ENCODE measurements around the gene PHACTR2.
A peak's percentile ranks its signal among the peaks of the same experiment; 100 is the strongest.

The PHACTR2 gene

GRCh38 chr6:143743301-143744166 lies 65.8 kb downstream of the PHACTR2 start:
- DNase-seq: peak; percentile 12 to 38

- DNase-seq: peak in 1 of 2 experiments; percentile 19
Observed at GRCh38 chr6:143744551-143745165, 66.9 kb downstream of the PHACTR2 start.

- peak; percentile 30 to 52 for DNase-seq
Observed at GRCh38 chr6:143745166-143746133, 67.7 kb downstream of the PHACTR2 start.

GRCh38 chr6:143746202-143747119 lies 68.7 kb downstream of the PHACTR2 start:
- DNase-seq: no peak

GRCh38 chr6:143747347-143747842 lies 69.6 kb downstream of the PHACTR2 start:
- no peak for DNase-seq

GRCh38 chr6:143749891-143750290 lies 72.1 kb downstream of the PHACTR2 start:
- DNase-seq: no peak

- no peak for DNase-seq
Observed at GRCh38 chr6:143750877-143751276, 73.1 kb downstream of the PHACTR2 start.

GRCh38 chr6:143752459-143752858 lies 74.7 kb downstream of the PHACTR2 start:
- DNase-seq: no peak

- DNase-seq: no peak
Observed at GRCh38 chr6:143753678-143754077, 75.9 kb downstream of the PHACTR2 start.

- DNase-seq: no peak
Observed at GRCh38 chr6:143754204-143754603, 76.4 kb downstream of the PHACTR2 start.

- DNase-seq: no peak
Observed at GRCh38 chr6:143755301-143755744, 77.6 kb downstream of the PHACTR2 start.

- DNase-seq: no peak
Observed at GRCh38 chr6:143757346-143757832, 79.6 kb downstream of the PHACTR2 start.

- no peak for DNase-seq
Observed at GRCh38 chr6:143758551-143758950, 80.8 kb downstream of the PHACTR2 start.

- no peak for DNase-seq
Observed at GRCh38 chr6:143759666-143760065, 81.9 kb downstream of the PHACTR2 start.

- DNase-seq: no peak
Observed at GRCh38 chr6:143761074-143761473, 83.3 kb downstream of the PHACTR2 start.

- no peak for DNase-seq
Observed at GRCh38 chr6:143762126-143762525, 84.4 kb downstream of the PHACTR2 start.

GRCh38 chr6:143765422-143766184 lies 87.8 kb downstream of the PHACTR2 start:
- no peak for DNase-seq

GRCh38 chr6:143766185-143766553 lies 88.4 kb downstream of the PHACTR2 start:
- no peak for DNase-seq

GRCh38 chr6:143767433-143767832 lies 89.7 kb downstream of the PHACTR2 start:
- no peak for DNase-seq
